ENCODE data around the gene DZIP1.
A peak's percentile ranks its signal among the peaks of the same experiment; 100 is the strongest.
"Not testable (repeated sequence)": the region's sequence is repeated elsewhere in the genome, so short reads cannot be mapped to it uniquely, and the experiment has no call there.

The DZIP1 gene

DNA sequence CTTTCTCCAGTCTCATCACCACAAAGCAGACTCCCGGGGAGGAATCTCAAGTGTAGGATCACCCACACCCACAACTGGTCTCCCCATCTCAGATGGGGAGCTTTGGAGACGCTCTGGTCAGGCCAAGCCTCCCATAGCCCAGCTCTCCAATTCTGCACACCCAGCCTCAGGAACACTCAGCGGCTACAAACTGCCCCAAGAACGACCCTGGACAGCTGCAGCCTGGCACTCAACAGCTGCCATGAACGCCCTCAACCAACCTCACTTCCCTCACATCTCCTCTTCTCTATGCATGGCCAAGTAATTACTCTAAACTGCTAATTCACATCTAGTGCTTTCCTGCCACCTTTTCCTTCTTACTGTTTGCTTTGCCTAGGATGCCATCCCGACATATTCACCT, 42.6 kb downstream of the DZIP1 start:
- no peak for DNase-seq (ENCODE audit: low spot score)

DNA sequence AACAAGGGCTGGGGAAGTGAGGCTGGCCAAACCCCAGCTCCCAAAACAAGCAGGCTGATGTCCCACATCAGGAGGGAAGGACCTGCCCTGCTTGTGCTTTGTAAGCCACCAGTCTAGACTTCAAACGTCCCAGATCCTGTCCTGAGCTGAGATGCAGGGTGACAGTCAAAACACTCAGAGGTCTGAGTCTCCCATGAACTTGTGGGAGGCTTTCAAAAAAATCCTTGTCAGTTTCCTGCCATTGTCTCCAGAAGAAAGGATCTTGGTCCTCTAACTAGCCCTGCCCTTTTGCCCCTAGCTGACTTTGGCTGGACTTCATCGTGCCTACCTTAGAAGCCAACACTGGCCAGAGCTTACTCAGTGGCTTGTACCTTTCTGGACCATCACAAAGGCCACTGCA, 43.3 kb downstream of the DZIP1 start:
- no peak for DNase-seq (ENCODE audit: low spot score)

DNA sequence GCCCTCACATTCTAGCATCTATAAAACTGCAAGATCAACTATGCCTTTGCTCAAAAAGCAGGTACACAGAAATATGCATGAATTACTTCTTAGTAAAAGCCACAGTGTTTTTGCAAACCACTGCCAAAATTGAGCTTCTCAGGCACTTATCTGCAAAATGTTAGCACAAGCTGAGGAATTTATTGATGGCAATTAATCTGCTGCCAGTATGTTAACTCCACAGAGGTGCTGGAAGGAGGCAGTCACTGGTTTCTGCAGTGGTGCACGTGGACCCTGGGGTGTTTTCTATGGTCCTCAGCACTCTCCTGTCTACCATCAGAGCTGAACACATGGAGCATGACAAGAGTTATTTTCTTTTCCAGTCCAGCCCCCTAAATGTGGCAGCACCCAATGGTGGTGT, 47.8 kb downstream of the DZIP1 start:
- DNase-seq (ENCODE audit: low spot score) = no peak

DNA sequence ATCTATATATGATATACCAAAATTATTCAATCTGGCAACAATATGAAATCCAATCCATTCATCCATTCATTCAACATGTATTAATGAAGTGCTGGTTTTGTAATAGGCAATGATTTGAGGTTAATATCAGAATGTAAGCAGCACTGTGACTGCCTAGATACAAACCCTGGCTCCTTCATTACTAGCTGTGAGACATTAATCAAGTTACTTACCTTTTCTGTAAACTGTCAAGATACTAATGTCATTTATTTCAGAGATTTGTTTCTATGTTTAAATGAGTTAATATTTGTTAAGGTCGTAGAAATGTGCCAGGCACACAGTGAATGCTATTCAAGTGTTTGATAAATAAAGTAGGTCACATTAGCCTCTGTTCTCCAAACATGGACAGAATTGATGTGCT, 51.0 kb downstream of the DZIP1 start:
- no peak for DNase-seq (ENCODE audit: low spot score)

DNA sequence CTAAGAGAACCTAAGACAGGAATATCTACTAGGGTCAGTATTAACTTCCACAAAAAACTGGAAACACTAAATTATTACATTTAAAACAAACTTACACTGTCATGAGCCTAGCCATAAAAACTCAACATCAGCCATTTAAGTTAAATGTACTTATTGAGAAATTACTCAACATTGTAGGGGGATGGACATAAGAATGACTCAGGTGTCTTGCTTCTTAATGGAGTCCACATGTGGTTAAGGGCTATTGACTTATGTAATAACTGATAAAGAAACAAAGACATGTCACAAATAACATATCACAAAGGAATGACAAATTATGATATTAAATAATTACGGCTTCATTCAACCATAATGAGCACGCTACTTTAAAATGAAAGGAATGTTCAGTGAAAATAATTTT, 55.8 kb downstream of the DZIP1 start:
- no peak for DNase-seq (ENCODE audit: low spot score)

DNA sequence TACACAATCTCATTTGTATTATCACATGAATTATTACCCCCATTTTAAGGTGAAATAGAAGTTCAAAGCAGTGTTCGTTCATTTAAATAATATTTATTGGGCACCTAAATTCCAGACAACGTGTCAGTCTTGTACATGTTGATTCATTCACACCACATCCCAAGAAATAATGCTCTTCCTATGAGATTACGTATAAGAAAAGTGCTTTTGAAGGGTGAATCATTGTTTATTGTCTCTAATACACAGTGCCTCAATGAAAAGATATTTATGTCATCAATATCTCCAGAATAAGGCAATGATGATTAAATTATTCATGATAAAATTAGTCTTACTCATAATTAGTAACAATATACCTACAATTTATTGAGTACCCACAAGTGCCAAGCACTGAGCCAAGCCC, 56.4 kb downstream of the DZIP1 start:
- DNase-seq (ENCODE audit: low spot score) = no peak

DNA sequence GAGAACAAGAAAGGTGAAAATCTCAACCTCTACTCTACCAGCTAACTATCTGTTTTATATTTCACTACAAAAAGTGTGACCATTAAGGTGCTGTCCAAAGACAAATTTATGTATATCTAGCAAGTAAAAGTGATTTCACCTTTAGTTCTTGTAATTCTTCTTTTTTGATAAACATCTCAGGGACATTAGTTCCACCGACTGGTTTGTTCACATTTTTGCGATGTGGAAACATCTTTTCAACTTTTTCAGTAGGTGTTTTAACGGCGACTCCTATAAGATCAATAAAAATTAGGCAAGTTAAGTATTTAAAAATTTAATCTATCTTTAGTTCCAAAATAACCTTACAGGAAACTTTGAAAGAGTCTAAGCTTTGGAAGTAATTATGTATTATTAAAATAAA, 58.6 kb downstream of the DZIP1 start:
- no peak for DNase-seq (ENCODE audit: low spot score)

DNA sequence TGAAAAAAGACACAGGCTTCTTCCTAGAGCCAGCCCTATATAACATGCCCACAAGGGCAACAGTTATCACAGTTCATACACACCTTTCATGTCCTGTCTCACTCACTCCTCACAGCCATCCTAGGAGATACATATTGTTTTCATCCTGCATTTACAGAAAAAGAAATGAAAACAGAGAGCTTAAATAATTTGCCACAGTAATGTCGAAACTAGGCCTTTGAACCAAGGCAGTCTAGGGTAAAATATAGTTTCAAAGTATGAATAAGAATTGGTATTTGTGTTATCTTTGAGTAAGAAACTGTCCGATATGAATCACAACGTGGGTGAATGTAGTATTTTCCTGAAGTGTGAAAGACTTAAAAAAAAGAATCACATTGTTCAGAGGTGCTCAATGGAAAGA, 65.2 kb downstream of the DZIP1 start:
- no peak for DNase-seq (ENCODE audit: low spot score)

DNA sequence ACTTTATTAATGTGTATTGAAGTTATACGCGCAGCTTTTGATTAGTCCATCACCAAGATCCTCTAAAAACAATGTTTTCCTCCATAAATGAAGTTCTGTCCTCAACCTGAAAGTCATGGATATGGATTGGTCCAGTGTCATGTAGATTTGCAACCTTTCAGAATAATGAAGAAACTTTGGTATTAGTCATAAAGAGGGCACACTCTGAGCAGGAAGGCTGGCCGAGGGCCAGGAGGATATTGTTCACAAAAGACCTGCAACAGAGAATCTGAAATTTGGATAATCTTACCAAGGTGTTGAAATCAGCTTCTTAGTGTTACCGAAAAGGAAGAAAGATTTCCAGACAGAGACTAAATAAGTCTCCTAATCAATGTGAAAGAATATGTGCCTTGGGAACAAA, 71.3 kb downstream of the DZIP1 start:
- no peak for DNase-seq (ENCODE audit: low spot score)

DNA sequence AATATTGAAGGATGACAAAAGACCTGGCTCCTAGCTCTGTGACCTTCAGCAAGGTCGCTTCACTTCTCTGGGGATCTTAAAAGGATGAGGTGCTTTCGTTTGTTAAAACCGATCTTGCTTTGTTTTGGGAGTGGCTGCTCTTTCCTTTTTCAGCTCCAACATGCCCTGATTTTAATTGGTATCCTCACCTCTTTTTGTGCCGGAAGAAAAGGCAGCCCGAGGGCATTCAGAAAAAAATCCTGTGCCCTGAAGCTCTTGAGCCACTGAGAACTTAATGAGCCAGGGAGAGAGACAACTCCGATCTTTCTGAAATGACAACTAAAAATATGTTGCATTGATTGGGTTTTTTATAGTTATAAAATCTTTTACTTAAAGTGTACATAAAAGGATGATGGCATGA, 72.6 kb downstream of the DZIP1 start:
- DNase-seq (ENCODE audit: low spot score) = no peak

DNA sequence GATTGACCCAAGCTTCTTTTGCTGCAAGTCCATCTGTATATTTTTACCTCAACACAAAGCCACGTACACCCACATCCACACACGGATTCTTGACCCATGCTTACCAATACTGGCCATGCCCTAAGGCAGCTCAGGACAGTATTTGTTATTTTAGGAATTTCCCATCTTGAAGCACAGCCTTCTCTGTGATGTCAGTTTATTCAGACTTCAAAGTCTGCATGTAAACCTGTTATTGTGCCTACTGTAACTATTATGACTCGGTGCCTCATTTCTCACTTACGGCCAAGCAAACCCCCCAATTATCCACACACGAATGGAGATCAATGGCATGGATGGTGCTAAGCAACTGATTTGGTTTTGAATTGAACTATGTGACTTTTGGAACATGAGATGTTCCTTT, 74.5 kb downstream of the DZIP1 start:
- DNase-seq (ENCODE audit: low spot score) = no peak

DNA sequence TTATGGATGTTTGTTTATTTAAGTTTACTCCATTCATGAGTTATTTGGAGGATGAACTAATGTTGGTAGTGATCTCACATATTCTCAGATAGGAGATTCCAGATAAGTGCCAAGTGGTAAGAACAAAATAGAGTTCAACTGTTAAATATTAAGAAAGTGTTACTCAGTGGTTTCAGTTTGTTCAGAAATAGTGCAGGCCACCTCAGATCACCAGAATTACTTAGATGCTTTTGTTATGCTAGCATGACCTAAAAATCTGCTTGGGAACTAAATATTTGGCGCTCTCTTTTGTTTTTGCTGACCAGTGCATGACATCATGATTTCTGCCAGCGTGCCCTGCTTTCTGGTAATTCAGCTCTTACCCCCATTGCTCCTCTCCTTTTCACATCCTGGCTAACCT, 76.4 kb downstream of the DZIP1 start:
- no peak for DNase-seq (ENCODE audit: low spot score)

DNA sequence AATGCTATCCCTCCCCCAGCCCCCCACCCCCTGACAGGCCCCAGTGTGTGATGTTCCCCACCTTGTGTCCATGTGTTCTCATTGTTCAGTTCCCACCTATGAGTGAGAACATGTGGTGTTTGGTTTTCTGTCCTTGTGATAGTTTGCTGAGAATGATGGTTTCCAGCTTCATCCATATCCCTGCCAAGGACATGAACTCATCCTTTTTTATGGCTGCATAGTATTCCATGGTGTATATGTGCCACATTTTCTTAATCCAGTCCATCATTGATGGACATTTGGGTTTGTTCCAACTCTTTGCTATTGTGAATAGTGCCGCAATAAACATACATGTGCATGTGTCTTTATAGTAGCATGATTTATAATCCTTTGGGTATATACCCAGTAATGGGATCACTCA, 78.7 kb downstream of the DZIP1 start:
- not testable (repeated sequence) for DNase-seq (ENCODE audit: low spot score)

DNA sequence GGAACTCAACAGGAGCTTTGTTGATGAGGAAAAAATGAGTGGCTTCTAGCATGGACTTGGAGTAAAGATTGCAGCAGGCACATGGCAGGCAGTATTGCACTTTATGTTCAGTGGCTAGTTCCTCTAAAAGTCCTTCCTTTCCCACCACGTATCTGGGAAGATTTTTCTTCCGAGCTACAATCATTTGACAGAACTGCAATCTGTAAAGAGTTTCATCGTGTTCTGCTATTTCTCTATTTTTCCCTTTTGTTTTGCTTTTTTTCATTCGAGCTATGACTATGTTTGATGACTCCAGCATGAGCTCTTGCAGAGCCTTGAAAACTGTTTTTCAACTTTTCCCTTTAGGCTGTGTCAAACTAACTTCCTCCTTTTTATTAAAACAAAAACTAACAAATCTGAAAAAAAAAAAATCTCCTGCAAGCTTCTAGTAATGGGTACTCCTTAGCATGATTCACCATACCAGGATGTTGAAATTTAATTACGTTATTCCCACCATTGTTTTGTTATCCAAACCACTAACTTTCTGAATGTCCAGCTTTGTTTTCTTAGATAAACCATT, 79.7 kb downstream of the DZIP1 start:
- no peak for DNase-seq (ENCODE audit: low spot score)

DNA sequence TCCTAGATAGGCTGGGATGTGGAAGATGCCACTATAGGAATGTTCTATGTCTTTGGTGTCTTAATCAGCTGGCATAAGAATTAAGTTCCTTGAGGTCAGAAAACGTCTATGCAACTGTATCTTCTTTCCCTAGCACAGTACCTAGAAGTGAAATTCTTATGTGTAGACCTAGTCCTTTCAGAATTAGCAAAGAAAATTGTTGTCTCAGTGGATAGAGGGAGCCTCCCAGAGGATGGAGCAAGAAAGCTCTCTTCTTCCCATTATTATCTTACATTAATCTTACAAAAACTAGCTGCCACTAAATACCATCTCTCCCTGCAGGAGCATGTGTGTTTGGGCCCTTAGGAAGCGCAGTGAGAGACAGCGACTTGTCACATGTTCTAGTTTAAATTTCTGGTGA, 80.4 kb downstream of the DZIP1 start:
- DNase-seq (ENCODE audit: low spot score) = no peak

DNA sequence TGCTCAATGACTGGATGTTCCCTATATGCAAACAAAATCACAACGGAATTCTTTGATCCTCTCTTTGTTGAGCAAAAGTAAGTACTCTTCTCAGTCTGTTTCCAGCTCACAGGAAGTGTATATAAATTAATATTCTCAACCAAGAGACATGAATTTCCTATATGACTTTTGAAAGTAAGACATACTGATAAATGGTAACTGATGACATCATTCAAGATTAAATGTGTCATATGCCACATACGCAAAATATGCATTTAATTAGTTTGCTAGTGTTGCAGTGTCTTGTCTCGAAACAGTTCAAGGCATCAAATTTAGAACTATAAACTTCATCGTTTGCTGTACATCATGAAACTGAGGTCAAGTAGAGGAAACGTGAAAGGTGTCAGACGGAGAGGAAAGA, 84.1 kb downstream of the DZIP1 start:
- no peak for DNase-seq (ENCODE audit: low spot score)

DNA sequence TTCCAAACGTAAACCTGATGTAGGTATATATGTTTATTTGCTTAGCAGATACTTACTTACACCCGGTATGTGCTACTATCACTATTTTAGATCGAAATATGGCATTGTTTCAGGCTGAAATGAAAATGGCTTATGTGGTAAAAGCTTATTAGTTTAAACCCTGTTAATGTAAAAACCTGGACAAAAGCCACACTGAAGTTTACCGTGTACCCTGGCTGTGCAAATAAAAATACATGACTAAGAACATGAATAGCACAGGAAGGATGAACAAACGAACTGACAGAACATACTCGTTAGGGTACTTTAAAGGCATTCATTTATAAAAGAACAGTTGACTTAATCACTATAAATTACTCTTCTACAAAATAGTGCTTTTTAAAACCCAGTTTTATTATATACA, 85.4 kb downstream of the DZIP1 start:
- DNase-seq (ENCODE audit: low spot score) = no peak

DNA sequence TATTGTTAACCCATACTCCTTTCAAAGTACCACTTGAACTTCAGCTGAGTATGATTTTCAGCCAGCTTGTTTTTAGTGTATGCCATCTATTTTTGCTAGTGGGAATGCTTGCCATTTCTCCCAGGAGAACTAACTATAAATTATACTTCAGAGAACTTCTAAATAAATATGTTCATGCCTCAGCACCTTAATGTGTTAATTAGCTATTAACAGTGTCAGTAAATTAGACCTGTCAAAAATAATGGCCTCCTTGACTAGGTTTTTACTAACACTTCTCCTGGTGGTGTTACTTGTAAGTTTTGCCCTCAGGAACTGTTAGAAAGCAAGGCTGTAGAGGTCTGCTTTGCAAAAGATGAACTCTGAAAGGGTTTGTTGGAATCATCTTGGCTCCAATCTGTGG, 87.5 kb downstream of the DZIP1 start:
- DNase-seq (ENCODE audit: low spot score) = no peak

DNA sequence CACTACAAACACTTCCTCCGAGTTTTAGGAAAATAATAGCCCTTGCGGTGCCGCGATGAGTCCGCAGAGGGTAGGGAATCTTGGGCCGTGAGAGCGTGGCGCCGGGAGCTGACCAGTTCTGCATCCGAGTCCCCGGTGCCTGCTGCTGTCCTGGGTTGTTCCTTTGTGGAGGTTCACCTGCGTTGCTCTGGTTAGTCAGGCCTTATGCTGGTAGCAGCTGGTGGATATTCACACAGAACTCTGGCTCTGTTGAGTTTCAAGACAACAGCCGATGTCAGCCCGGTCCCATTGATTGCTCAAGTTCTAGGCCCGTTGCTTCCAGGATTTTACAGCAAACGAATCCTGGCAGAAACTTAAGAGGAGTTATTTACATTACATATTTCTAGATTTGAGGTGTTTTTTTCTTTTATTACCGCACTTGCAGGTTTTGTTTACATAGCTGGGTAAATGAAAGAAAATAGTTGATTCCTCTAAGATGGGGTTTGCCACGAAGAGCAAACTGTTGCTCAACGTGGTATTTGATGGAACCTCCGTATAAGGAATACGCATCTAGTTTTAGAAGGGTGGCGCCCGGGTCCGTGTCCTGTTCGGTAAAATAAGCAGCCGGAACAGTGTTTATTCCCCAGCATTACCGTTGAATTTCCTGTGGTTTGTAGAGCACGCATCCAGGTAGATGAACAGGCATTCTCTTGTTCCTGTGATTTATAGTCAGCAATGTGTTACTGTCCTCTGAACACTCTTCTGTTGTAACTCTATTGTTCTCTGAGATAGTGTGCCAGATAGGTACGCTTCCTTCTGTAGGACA, 90.7 kb downstream of the DZIP1 start:
- no peak for DNase-seq (ENCODE audit: low spot score)

DNA sequence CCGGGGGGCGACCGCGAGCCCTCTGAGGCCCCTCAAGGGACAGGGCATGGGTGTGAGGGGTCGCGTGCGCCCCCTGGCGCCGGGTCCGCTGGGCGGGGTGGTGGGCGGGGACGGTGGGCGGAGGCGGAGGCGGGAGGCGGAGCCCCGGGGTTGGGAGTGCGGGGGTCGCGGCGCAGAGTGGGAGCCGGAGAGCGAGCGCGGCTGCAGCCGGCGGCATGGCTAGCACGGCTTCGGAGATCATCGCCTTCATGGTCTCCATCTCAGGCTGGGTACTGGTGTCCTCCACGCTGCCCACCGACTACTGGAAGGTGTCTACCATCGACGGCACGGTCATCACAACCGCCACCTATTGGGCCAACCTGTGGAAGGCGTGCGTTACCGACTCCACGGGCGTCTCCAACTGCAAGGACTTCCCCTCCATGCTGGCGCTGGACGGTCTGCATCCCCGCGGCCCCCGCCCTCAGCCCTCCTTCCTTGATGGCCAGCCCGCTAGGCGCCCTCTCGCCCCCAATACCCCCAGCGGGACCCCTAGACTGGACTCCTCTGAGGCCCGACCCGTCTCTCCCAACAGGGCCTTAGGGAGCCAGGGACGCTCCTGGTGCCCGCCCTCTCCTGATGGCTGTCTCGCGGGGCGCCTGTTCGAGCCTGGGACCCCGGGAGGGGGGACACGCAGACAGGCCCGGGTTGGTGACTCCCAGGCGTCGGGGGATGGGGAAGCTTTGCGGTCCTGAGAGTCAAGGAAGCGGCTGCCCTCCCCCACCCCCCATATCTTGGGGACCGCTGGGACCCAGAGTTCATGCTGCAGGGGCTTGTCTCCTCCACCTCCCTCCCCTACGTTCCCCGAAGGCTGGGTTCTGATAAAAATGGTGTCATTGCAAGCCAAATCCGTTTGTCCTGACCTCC, 91.7 kb downstream of the DZIP1 start, which contains the start of gene CLDN10:
TSS of gene CLDN10 (plus strand) at position 182 of the 903 bp plus-strand sequence. CDS start at position 216, 34 bp downstream.
- DNase-seq (ENCODE audit: low spot score) = peak; percentile 31

DNA sequence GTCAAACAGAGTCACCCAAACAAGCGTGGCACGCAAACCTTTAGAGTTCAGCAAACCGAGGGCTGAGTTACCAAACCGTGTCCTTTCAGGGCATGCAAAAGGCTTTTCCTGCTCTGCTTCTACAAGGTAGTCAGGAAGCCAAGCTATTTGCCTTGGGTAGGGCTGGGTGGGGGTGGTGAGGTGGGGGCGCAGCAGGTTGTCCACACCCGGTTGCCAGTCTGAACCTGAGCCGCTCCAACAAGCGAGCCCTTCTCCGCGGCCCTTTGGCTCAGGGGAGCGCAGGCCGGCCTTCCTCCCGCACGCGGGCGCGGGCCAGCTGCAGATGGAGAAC, 92.3 kb downstream of the DZIP1 start:
- no peak for DNase-seq (ENCODE audit: low spot score)

DNA sequence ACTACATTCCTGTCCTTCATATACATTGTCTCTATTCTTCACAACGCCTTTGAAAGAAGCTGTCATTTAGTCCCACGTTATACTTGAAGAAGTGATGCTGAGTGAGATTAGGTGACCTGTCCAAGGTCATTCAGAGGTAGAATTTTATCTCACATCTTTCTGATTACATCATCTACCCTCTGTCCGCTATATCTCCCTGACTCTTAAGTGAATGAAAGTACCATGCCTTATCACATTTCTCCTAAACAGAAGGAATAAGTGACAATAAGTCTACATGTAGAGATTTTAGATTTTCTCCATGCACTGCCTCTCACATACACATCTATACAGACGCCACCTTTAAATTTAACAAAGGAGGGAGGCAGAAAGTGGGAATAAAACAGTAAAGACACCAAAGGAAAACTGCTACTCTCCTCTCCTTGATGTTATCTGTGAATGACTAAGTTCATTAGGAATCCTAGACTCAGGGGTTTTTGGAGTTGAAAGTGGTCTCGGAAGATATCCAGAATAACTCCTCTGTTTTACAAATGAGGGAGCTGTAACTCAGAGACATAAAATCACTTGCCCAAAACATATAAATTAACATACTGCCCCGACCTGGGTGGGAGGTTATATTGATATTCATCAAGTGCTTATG, 96.9 kb downstream of the DZIP1 start:
- no peak for DNase-seq (ENCODE audit: low spot score)

DNA sequence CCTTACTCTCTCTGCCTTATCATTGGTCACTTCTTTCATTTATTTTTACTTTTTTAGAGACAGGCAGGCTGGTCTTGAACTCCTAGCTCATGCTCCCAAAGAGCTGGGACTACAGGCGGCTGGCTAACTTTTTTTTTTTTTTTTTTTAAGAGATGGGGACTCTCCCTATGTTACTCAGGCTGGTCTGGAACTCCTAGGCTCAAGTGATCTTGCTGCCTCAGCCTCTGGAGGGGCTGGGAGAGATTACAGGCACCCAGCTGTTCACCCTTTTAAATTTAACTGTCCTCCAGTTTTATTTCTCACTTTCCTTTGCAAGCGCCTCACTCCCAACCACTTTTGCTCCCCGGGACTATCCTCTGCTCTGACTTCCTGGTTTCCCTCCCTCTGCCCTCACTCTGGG, 97.6 kb downstream of the DZIP1 start:
- no peak for DNase-seq (ENCODE audit: low spot score)
